RWPE2 (cell line): ENCODE data around the gene PRKCH.

Experiments
- ATAC-seq: fragments of 200-7000 bp; cut with Tn5 transposase; 3 replicates; pipeline ENCODE4 v1.9.1; 2021; ENCODE audit warnings: low read depth
- DNase-seq: peaks from one replicate; pipeline ENCODE4 v3.0.0-alpha.2; 2020; ENCODE audit warnings: low spot score
- H3K27ac ChIP-seq: fragments of 450-650 bp; 2 replicates; pipeline ENCODE4 v1.5.1; 2017; ENCODE audit warnings: mild to moderate bottlenecking; ENCODE audit not compliant: poor library complexity, severe bottlenecking
- H3K27me3 ChIP-seq: fragments of 250-450 bp; sonication (Bioruptor Pico); 2 replicates; pipeline ENCODE4 v1.5.1; 2021; ENCODE audit warnings: mild to moderate bottlenecking, moderate library complexity; ENCODE audit not compliant: insufficient read depth, poor library complexity, severe bottlenecking
- H3K36me3 ChIP-seq: fragments of 250-450 bp; sonication (Bioruptor Pico); 2 replicates; pipeline ENCODE4 v1.5.1; 2020; ENCODE audit warnings: low read depth, mild to moderate bottlenecking, moderate library complexity
- H3K4me1 ChIP-seq: fragments of 250-450 bp; sonication (Bioruptor Pico); 2 replicates; pipeline ENCODE4 v1.5.1; 2021; ENCODE audit warnings: mild to moderate bottlenecking, moderate library complexity; ENCODE audit not compliant: insufficient read depth, poor library complexity, severe bottlenecking
- H3K4me3 ChIP-seq: fragments of 250-450 bp; sonication (Bioruptor Pico); 2 replicates; pipeline ENCODE4 v1.5.1; 2021; ENCODE audit warnings: mild to moderate bottlenecking, moderate library complexity; ENCODE audit not compliant: severe bottlenecking
- H3K9me3 ChIP-seq: fragments of 250-450 bp; sonication (Bioruptor Pico); 2 replicates; pipeline ENCODE4 v1.5.1; 2021; ENCODE audit warnings: mild to moderate bottlenecking, moderate library complexity; ENCODE audit not compliant: severe bottlenecking
- CTCF ChIP-seq: fragments of 450-650 bp; IDR thresholded peaks from one replicate; pipeline ENCODE4 v1.5.1; 2017; ENCODE audit warnings: mild to moderate bottlenecking, moderate library complexity; ENCODE audit not compliant: poor library complexity, severe bottlenecking

Gene PRKCH

GRCh38 chr14:61565181-61565580 lies 243.8 kb downstream of the PRKCH start:
- H3K36me3 ChIP-seq = no peaks in the 10 kb centered on the region
- H3K4me1 ChIP-seq = peaks cover 90% of the 10 kb centered on the region
- no peaks in the 10 kb centered on the region for H3K9me3 ChIP-seq
- no peak overlapping the region for H3K4me3 ChIP-seq
- no peak for TF ChIP-seq CTCF
- no peak for ATAC-seq
- peak overlapping the region; percentile 99 for H3K27ac ChIP-seq
- H3K27me3 ChIP-seq = no peaks in the 10 kb centered on the region
- DNase-seq = no peak

- Histone ChIP-seq H3K4me3 (no peak overlapping the region), H3K27me3 (no peaks in the 10 kb centered on the region), H3K9me3 (no peaks in the 10 kb centered on the region), H3K27ac (peak overlapping the region; percentile 99), H3K4me1 (peaks cover 89% of the 10 kb centered on the region), H3K36me3 (no peaks in the 10 kb centered on the region)
- DNase-seq (no peak), ATAC-seq (no peak)
- TF ChIP-seq CTCF = no peak
Measured at GRCh38 chr14:61565836-61566536, 244.6 kb downstream of the PRKCH start.

GRCh38 chr14:61566537-61567225 lies 245.3 kb downstream of the PRKCH start:
- no peaks in the 10 kb centered on the region for H3K36me3 ChIP-seq
- peak overlapping the region; percentile 99 for H3K27ac ChIP-seq
- TF ChIP-seq CTCF = no peak
- H3K27me3 ChIP-seq = no peaks in the 10 kb centered on the region
- peak; percentile 1; the same call in 2 of the 3 replicates for ATAC-seq
- H3K9me3 ChIP-seq = no peaks in the 10 kb centered on the region
- peaks cover 82% of the 10 kb centered on the region for H3K4me1 ChIP-seq
- no peak for DNase-seq
- no peak overlapping the region for H3K4me3 ChIP-seq

- peak overlapping the region; percentile 99 for H3K27ac ChIP-seq
- no peaks in the 10 kb centered on the region for H3K36me3 ChIP-seq
- H3K4me3 ChIP-seq = no peak overlapping the region
- H3K4me1 ChIP-seq = peaks cover 82% of the 10 kb centered on the region
- ATAC-seq (no peak), DNase-seq (no peak)
- H3K9me3 ChIP-seq = no peaks in the 10 kb centered on the region
- no peak for TF ChIP-seq CTCF
- no peaks in the 10 kb centered on the region for H3K27me3 ChIP-seq
Measured at GRCh38 chr14:61567838-61568571, 246.6 kb downstream of the PRKCH start.
